ENCODE data around the gene CRIM1.

CRIM1 gene

DNA sequence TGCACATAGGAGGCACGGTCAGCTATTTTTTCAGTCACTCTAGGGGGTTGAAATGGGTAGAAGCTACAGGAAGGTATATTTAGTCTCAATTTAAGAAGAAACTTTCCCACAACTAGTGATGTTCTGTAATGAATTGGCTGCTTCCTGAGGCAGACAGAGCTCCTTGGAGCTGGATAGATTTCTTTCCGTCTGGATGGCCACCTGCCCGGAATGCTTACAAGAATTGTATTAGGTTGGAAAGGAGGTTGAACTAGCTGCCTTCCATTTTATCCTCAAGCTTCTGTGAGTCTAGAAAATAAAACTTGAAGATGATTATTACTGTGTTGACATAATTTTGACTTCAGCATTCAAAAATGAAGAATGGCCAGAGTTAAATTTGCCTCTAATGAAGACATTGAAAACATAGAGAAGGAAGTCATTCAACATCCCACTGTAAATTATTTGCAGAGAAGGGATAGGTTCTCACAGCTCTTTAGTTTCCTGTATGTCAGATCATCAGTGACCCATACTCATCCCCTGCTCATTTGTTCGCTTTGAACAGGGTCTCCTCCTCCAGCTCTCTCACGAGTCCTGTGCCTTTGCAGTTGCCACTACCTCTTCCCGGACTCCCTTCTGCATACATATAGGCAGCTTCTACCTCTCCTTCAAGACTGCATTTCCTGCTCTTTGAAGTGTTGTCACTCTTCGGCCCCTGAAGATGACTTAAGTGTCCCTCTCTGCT, 88.8 kb downstream of the CRIM1 start:
- H3K27ac ChIP-seq (ENCODE audit: low read length), result no peak overlapping the region
- no peaks in the 10 kb centered on the region for H3K4me1 ChIP-seq (ENCODE audit: insufficient read depth, low read length)
- no peaks in the 10 kb centered on the region for H3K36me3 ChIP-seq (ENCODE audit: insufficient read depth, low read length)
- no peaks in the 10 kb centered on the region for H3K9me3 ChIP-seq (ENCODE audit: insufficient read depth, low read length, severe bottlenecking)
- DNase-seq (no peak), ATAC-seq (ENCODE audit: insufficient read depth, low read depth) (no peak)
- H3K4me3 ChIP-seq (ENCODE audit: low read depth in 1 of 2, low read length in 2 of 2), result no peak overlapping the region
- no peaks in the 10 kb centered on the region for H4K20me1 ChIP-seq (ENCODE audit: insufficient read depth, low read length)
- H3K79me2 ChIP-seq (ENCODE audit: insufficient read depth, low read length), result no peaks in the 10 kb centered on the region
- H3K4me2 ChIP-seq (ENCODE audit: insufficient read depth, low read length), result no peak overlapping the region
- H2AFZ ChIP-seq (ENCODE audit: low read depth, low read length), result no peak overlapping the region
- peaks cover 14% of the 10 kb centered on the region for H3K27me3 ChIP-seq (ENCODE audit: insufficient read depth, low read length, poor library complexity)
- no peak overlapping the region for H3K9ac ChIP-seq (ENCODE audit: low read depth, low read length)
- no peak for TF ChIP-seq CTCF (IDR thresholded peaks at IDR 0.05; ENCODE audit: borderline replicate concordance, extremely low read depth, low read length, poor library complexity, severe bottlenecking)
- no peak for TF ChIP-seq EZH2 (IDR thresholded peaks at IDR 0.05; ENCODE audit: borderline replicate concordance, low read depth, low read length, severe bottlenecking)

- H3K9ac ChIP-seq (ENCODE audit: low read depth, low read length), result no peak overlapping the region
- ATAC-seq (ENCODE audit: insufficient read depth, low read depth) (no peak), DNase-seq (no peak)
- H3K4me3 ChIP-seq (ENCODE audit: low read depth in 1 of 2, low read length in 2 of 2), result no peak overlapping the region
- no peaks in the 10 kb centered on the region for H4K20me1 ChIP-seq (ENCODE audit: insufficient read depth, low read length)
- H3K4me2 ChIP-seq (ENCODE audit: insufficient read depth, low read length), result no peak overlapping the region
- peaks cover 14% of the 10 kb centered on the region for H3K27me3 ChIP-seq (ENCODE audit: insufficient read depth, low read length, poor library complexity)
- H3K9me3 ChIP-seq (ENCODE audit: insufficient read depth, low read length, severe bottlenecking), result no peaks in the 10 kb centered on the region
- no peak overlapping the region for H2AFZ ChIP-seq (ENCODE audit: low read depth, low read length)
- H3K27ac ChIP-seq (ENCODE audit: low read length), result no peak overlapping the region
- no peaks in the 10 kb centered on the region for H3K79me2 ChIP-seq (ENCODE audit: insufficient read depth, low read length)
- H3K36me3 ChIP-seq (ENCODE audit: insufficient read depth, low read length), result no peaks in the 10 kb centered on the region
- no peaks in the 10 kb centered on the region for H3K4me1 ChIP-seq (ENCODE audit: insufficient read depth, low read length)
- no peak for TF ChIP-seq CTCF (IDR thresholded peaks at IDR 0.05; ENCODE audit: borderline replicate concordance, extremely low read depth, low read length, poor library complexity, severe bottlenecking)
- TF ChIP-seq EZH2 (IDR thresholded peaks at IDR 0.05; ENCODE audit: borderline replicate concordance, low read depth, low read length, severe bottlenecking), result no peak
Measured at GRCh38 chr2:36445185-36445866, 89.7 kb downstream of the CRIM1 start.

DNA sequence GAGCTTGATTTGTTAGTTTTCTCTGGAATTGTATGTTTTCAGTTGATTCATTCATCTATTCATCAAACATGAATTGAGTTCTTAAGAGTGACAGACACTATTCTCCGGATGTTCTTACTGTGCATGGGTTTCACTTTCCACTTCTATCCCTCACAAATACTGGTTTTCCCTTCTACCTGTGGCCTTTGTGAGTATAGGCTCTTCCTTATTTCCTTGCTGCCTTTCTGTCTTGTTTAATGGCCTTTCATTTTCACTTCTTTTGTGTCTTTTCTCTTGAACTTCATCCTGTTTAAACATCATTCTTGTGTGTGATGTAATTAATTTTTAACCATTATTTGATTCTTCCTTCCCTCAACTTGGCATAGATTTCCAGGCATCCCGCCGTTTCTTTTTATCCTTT, 90.7 kb downstream of the CRIM1 start:
- Histone ChIP-seq H3K9me3 (ENCODE audit: insufficient read depth, low read length, severe bottlenecking) (no peaks in the 10 kb centered on the region), H3K4me2 (ENCODE audit: insufficient read depth, low read length) (no peak overlapping the region), H3K4me1 (ENCODE audit: insufficient read depth, low read length) (no peaks in the 10 kb centered on the region), H2AFZ (ENCODE audit: low read depth, low read length) (no peak overlapping the region), H3K27me3 (ENCODE audit: insufficient read depth, low read length, poor library complexity) (peaks cover 14% of the 10 kb centered on the region), H3K27ac (ENCODE audit: low read length) (no peak overlapping the region), H4K20me1 (ENCODE audit: insufficient read depth, low read length) (no peaks in the 10 kb centered on the region), H3K36me3 (ENCODE audit: insufficient read depth, low read length) (no peaks in the 10 kb centered on the region), H3K79me2 (ENCODE audit: insufficient read depth, low read length) (no peaks in the 10 kb centered on the region), H3K4me3 (ENCODE audit: low read depth in 1 of 2, low read length in 2 of 2) (no peak overlapping the region), H3K9ac (ENCODE audit: low read depth, low read length) (no peak overlapping the region)
- ATAC-seq (ENCODE audit: insufficient read depth, low read depth) (no peak), DNase-seq (no peak)
- TF ChIP-seq EZH2 (IDR thresholded peaks at IDR 0.05; ENCODE audit: borderline replicate concordance, low read depth, low read length, severe bottlenecking) (no peak), CTCF (IDR thresholded peaks at IDR 0.05; ENCODE audit: borderline replicate concordance, extremely low read depth, low read length, poor library complexity, severe bottlenecking) (no peak)

Data from DND-41 (cell line).